NCI-H146 (cell line): Measurements from ENCODE around the gene SALL4.
A peak's percentile ranks its signal among the peaks of the same experiment; 100 is the strongest.
"Not testable (repeated sequence)": the region's sequence is repeated elsewhere in the genome, so short reads cannot be mapped to it uniquely, and the experiment has no call there.

Experiments
- DNase-seq: peaks from one replicate; lab custom pipeline; 2025; lab: John Stamatoyannopoulos, UW

SALL4 gene

GRCh38 chr20:51765381-51765780 is 36.9 kb downstream of the SALL4 start:
- not testable (repeated sequence) for DNase-seq

- DNase-seq: no peak
These were observed 38.2 kb downstream of the SALL4 start for GRCh38 chr20:51763965-51764602.

GRCh38 chr20:51760905-51761546 is 41.3 kb downstream of the SALL4 start:
- peak; percentile 56 for DNase-seq

- no peak for DNase-seq
These were observed 42.4 kb downstream of the SALL4 start for GRCh38 chr20:51759769-51760510.

GRCh38 chr20:51758978-51759544 is 43.3 kb downstream of the SALL4 start:
- no peak for DNase-seq

- DNase-seq: no peak
These were observed 45.1 kb downstream of the SALL4 start for GRCh38 chr20:51757226-51757625.

GRCh38 chr20:51756653-51757052 is 45.7 kb downstream of the SALL4 start:
- no peak for DNase-seq

- not testable (repeated sequence) for DNase-seq
These were observed 49.1 kb downstream of the SALL4 start for GRCh38 chr20:51753220-51753619.

GRCh38 chr20:51752343-51752951 is 49.9 kb downstream of the SALL4 start:
- no peak for DNase-seq

- no peak for DNase-seq
These were observed 51.4 kb downstream of the SALL4 start for GRCh38 chr20:51750770-51751388.

- peak; percentile 30 for DNase-seq
These were observed 52.1 kb downstream of the SALL4 start for GRCh38 chr20:51750037-51750769.

GRCh38 chr20:51749674-51750036 is 52.7 kb downstream of the SALL4 start:
- no peak for DNase-seq

- no peak for DNase-seq
These were observed 55.0 kb downstream of the SALL4 start for GRCh38 chr20:51747182-51747911.

- DNase-seq: no peak
These were observed 56.5 kb downstream of the SALL4 start for GRCh38 chr20:51745804-51746203.

- no peak for DNase-seq
These were observed 61.5 kb downstream of the SALL4 start for GRCh38 chr20:51740838-51741237.

- DNase-seq: not testable (repeated sequence)
These were observed 62.0 kb downstream of the SALL4 start for GRCh38 chr20:51740308-51740707.

- DNase-seq: no peak
These were observed 62.5 kb downstream of the SALL4 start for GRCh38 chr20:51739722-51740249.

GRCh38 chr20:51738877-51739447 is 63.4 kb downstream of the SALL4 start:
- no peak for DNase-seq

GRCh38 chr20:51738261-51738660 is 64.1 kb downstream of the SALL4 start:
- DNase-seq: not testable (repeated sequence)

- no peak for DNase-seq
These were observed 65.4 kb downstream of the SALL4 start for GRCh38 chr20:51736947-51737346.
